GM12873 (cell line): ENCODE data around the gene CCDC185.

Experiments
- CTCF ChIP-seq: IDR thresholded peaks from 2 replicates; pipeline ENCODE4 v1.5.1; 2012; ENCODE audit warnings: low read depth, mild to moderate bottlenecking, moderate library complexity, low read length, control low read depth; ENCODE audit not compliant: insufficient read depth; ENCODE audit errors: missing control alignments

Gene CCDC185

GRCh38 chr1:223421676-223422075 lies 28.5 kb downstream of the CCDC185 start:
- TF ChIP-seq CTCF, result no peak

- TF ChIP-seq CTCF, result no peak
Observed at GRCh38 chr1:223422911-223423310, 29.7 kb downstream of the CCDC185 start.

- no peak for TF ChIP-seq CTCF
Observed at GRCh38 chr1:223423641-223424233, 30.5 kb downstream of the CCDC185 start.

GRCh38 chr1:223425550-223425949 lies 32.3 kb downstream of the CCDC185 start:
- no peak for TF ChIP-seq CTCF

GRCh38 chr1:223426936-223427335 lies 33.7 kb downstream of the CCDC185 start:
- no peak for TF ChIP-seq CTCF

GRCh38 chr1:223429313-223429731 lies 36.1 kb downstream of the CCDC185 start:
- TF ChIP-seq CTCF, result no peak

- TF ChIP-seq CTCF, result no peak
Observed at GRCh38 chr1:223429821-223430220, 36.6 kb downstream of the CCDC185 start.
